ENCODE data around the gene XPO6. TPM values are rescaled to one million over a fixed set of nuclear protein-coding genes. Genes with fewer than 3 reads are reported as not detected.
A peak's percentile ranks its signal among the peaks of the same experiment; 100 is the strongest.

The XPO6 gene
- total and polyA plus RNA-seq, 2 of the 13 experiments (the other 11 are each of a cell fraction or from before 2014, with no cell fraction given), result 109 to 129 TPM

- TF ChIP-seq NBN (conservative IDR thresholded peaks at IDR 0.05) (no peak), ZNF343 (CRISPR knock-in tag; IDR thresholded peaks at IDR 0.05) (peak; percentile 74), RBAK (CRISPR knock-in tag; IDR thresholded peaks at IDR 0.05) (no peak), NFATC3 (CRISPR knock-in tag; IDR thresholded peaks at IDR 0.05) (no peak), GMEB2 (CRISPR knock-in tag; IDR thresholded peaks at IDR 0.05; ENCODE audit: low read depth) (peak; percentile 91), ZNF747 (CRISPR knock-in tag; IDR thresholded peaks at IDR 0.05; ENCODE audit: borderline replicate concordance) (peak; percentile 74; the same call in 1 of the 2 replicates), CENPT (CRISPR knock-in tag; IDR thresholded peaks at IDR 0.05; ENCODE audit: low read depth) (no peak), HOXA5 (CRISPR knock-in tag; IDR thresholded peaks at IDR 0.05) (peak; percentile 79; the same call in 1 of the 2 replicates), ZSCAN12 (CRISPR knock-in tag; IDR thresholded peaks at IDR 0.05) (0 out of 2 replicates have a peak, but pooled peaks have one; percentile 59), KLF15 (CRISPR knock-in tag; IDR thresholded peaks at IDR 0.05; ENCODE audit: borderline replicate concordance) (peak; percentile 57; the same call in 1 of the 2 replicates), HDAC6 (IDR thresholded peaks at IDR 0.05; ENCODE audit: low read depth, low read length) (no peak), DNMT3B (CRISPR knock-in tag; conservative IDR thresholded peaks at IDR 0.05) (no peak), ZBTB7A (CRISPR knock-in tag; IDR thresholded peaks at IDR 0.05) (peak; percentile 85), SOX6 (IDR thresholded peaks at IDR 0.05) (no peak), SOX6 (CRISPR knock-in tag; IDR thresholded peaks at IDR 0.05) (peak; percentile 76), ARHGAP35 (CRISPR knock-in tag; IDR thresholded peaks at IDR 0.05; ENCODE audit: borderline replicate concordance) (0 out of 2 replicates have a peak, but pooled peaks have one; percentile 40), ELK4 (CRISPR knock-in tag; IDR thresholded peaks at IDR 0.05; ENCODE audit: borderline replicate concordance) (no peak), HNF1A (IDR thresholded peaks at IDR 0.05; ENCODE audit: low read depth) (peak; percentile 28; the same call in 1 of the 2 replicates), HNF1A (CRISPR knock-in tag; IDR thresholded peaks at IDR 0.05; ENCODE audit: borderline replicate concordance) (peak; percentile 77), HOXA3 (CRISPR knock-in tag; IDR thresholded peaks at IDR 0.05) (peak; percentile 100)
These were observed at the start of gene XPO6 (continued) for GRCh38 chr16:28211758-28212531.
